ENCODE measurements around the gene FLOT1. TPM values are rescaled to one million over a fixed set of nuclear protein-coding genes. Genes with fewer than 3 reads are reported as not detected.
A peak's percentile ranks its signal among the peaks of the same experiment; 100 is the strongest.

FLOT1 gene
- total RNA-seq, 1 experiment from 2014 or later: 176 TPM

DNA sequence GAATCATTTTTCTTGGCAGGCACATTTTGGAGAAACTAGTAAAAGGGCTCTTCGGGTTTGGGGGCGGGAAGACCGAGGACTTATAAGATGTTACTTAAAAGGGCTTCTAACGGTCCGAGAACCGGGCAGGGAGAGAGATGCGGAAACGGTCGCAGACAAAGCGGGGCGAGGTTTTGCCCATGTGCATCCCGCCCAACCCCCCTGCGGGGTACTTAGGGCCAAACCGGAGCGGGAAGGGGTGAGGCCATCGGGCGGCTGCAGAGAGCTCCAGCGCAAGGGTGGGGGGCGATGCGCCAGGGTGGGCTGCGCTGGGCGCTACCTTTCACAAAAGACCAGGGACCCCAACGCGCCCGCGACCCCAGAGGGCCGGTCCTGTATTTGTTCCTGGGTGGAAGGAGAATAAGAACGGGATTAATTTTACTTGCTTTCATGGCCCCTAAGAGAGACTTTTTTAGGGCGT is 21.7 kb downstream of the FLOT1 start:
- Histone ChIP-seq H3K36me3 (ENCODE audit: control insufficient read depth, insufficient read depth, low read length) (peaks cover 32% of the 10 kb centered on the region), H3K4me1 (ENCODE audit: control insufficient read depth, insufficient read depth, low read length) (peaks cover 39% of the 10 kb centered on the region), H3K27me3 (ENCODE audit: control insufficient read depth, insufficient read depth, low read length) (no peaks in the 10 kb centered on the region), H3K9me3 (ENCODE audit: control insufficient read depth, insufficient read depth, low read depth, low read length) (no peaks in the 10 kb centered on the region), H3K27ac (ENCODE audit: low read length) (peak overlapping the region; percentile 100), H3K4me3 (ENCODE audit: low read depth in 2 of 2, low read length in 2 of 2) (peak overlapping the region; percentile 88 to 100)
- POLR2A ChIA-PET: interaction anchor here (0.6 to 0.7 kb wide), 5 partner anchors 29 to 394 kb away, joined by 3 to 4 read pairs (median 3); no protein-coding TSS in a partner anchor
- CTCF ChIA-PET: interaction anchor here (0.6 to 1.0 kb wide), 2 partner anchors 42 to 209 kb away, joined by 3 read pairs; no protein-coding TSS in a partner anchor
- TF ChIP-seq, protein P1, sequence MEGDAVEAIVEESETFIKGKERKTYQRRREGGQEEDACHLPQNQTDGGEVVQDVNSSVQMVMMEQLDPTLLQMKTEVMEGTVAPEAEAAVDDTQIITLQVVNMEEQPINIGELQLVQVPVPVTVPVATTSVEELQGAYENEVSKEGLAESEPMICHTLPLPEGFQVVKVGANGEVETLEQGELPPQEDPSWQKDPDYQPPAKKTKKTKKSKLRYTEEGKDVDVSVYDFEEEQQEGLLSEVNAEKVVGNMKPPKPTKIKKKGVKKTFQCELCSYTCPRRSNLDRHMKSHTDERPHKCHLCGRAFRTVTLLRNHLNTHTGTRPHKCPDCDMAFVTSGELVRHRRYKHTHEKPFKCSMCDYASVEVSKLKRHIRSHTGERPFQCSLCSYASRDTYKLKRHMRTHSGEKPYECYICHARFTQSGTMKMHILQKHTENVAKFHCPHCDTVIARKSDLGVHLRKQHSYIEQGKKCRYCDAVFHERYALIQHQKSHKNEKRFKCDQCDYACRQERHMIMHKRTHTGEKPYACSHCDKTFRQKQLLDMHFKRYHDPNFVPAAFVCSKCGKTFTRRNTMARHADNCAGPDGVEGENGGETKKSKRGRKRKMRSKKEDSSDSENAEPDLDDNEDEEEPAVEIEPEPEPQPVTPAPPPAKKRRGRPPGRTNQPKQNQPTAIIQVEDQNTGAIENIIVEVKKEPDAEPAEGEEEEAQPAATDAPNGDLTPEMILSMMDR (IDR thresholded peaks at IDR 0.05): no peak
- TF ChIP-seq SIN3A (IDR thresholded peaks at IDR 0.05; ENCODE audit: borderline replicate concordance, insufficient read depth, low read depth, low read length): no peak
- TF ChIP-seq, protein P2, sequence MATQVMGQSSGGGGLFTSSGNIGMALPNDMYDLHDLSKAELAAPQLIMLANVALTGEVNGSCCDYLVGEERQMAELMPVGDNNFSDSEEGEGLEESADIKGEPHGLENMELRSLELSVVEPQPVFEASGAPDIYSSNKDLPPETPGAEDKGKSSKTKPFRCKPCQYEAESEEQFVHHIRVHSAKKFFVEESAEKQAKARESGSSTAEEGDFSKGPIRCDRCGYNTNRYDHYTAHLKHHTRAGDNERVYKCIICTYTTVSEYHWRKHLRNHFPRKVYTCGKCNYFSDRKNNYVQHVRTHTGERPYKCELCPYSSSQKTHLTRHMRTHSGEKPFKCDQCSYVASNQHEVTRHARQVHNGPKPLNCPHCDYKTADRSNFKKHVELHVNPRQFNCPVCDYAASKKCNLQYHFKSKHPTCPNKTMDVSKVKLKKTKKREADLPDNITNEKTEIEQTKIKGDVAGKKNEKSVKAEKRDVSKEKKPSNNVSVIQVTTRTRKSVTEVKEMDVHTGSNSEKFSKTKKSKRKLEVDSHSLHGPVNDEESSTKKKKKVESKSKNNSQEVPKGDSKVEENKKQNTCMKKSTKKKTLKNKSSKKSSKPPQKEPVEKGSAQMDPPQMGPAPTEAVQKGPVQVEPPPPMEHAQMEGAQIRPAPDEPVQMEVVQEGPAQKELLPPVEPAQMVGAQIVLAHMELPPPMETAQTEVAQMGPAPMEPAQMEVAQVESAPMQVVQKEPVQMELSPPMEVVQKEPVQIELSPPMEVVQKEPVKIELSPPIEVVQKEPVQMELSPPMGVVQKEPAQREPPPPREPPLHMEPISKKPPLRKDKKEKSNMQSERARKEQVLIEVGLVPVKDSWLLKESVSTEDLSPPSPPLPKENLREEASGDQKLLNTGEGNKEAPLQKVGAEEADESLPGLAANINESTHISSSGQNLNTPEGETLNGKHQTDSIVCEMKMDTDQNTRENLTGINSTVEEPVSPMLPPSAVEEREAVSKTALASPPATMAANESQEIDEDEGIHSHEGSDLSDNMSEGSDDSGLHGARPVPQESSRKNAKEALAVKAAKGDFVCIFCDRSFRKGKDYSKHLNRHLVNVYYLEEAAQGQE (IDR thresholded peaks at IDR 0.05; ENCODE audit: insufficient read depth in 1 of 2, low read depth in 2 of 2, low read length in 1 of 2): no peak; a peak in 1 of 4 replicates
- no peak for TF ChIP-seq POLR2AphosphoS5 (IDR thresholded peaks at IDR 0.05; ENCODE audit: low read depth, low read length)
- TF ChIP-seq TCF7L2 (IDR thresholded peaks at IDR 0.05; ENCODE audit: low read depth, low read length): no peak
- BruUV-seq (replicated peaks): TSS peak; percentile 63
- ATAC-seq (no peak), DNase-seq (ENCODE audit: low read depth, low spot score) (no peak)
- in situ Hi-C loops (cut with HindIII; ENCODE audit: low pct_unique_long_range_greater_than_20kb, low sequenced_read_pairs): no loop called here
- intact Hi-C loops (cut with micrococcal nuclease; ENCODE audit: unreplicated experiment): no loop called here

DNA sequence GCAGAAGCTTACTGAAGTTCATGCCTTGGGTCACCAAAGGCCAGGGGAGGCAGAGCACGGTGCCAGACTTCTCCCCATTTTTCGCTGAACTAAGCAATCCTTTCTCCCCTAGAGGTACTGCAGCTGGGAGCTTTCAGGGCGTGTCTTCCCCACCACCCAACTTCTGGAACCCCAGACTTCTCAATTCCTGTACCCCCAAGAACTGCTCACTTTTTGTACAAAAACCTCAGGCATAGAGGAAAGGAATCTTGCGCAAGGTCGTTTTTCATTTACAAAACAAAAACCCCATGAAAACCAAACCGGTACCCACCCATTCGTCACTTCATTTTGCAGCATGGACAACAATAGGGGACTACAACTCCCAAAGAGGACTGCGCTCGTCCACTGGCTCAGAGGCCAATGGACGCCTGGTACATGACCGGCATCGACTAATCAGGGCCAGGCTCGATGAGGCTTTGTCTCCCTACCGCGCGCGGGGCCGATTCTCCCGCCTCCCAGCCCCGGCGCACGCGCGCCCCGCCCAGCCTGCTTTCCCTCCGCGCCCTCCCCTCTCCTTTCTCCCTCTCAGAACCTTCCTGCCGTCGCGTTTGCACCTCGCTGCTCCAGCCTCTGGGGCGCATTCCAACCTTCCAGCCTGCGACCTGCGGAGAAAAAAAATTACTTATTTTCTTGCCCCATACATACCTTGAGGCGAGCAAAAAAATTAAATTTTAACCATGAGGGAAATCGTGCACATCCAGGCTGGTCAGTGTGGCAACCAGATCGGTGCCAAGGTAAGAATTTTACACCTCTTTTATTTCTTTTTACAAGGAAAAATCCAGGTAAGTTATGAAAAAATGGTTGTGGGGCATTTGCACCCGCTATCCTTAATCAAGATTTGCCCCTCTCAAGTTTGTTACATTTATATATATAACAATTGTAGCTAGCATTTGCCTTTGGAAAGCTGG is 22.4 kb downstream of the FLOT1 start, which contains the start of gene TUBB:
TUBB (plus strand) TSS at position 562 of the 947 bp plus-strand sequence; CDS start at position 717, 155 bp downstream.
- H3K27me3 ChIP-seq (ENCODE audit: control insufficient read depth, insufficient read depth, low read length): no peaks in the 10 kb centered on the region
- H3K27ac ChIP-seq (ENCODE audit: low read length): peak within 1 kb of the TSS; percentile 100
- CTCF ChIA-PET: no interaction called here
- intact Hi-C loops (cut with micrococcal nuclease; ENCODE audit: unreplicated experiment) (no loop called here), in situ Hi-C loops (cut with HindIII; ENCODE audit: low pct_unique_long_range_greater_than_20kb, low sequenced_read_pairs) (no loop called here)
- DNase-seq (ENCODE audit: low read depth, low spot score) (peak; percentile 87), ATAC-seq (peak; percentile 80)
- BruUV-seq (replicated peaks): no TSS peak
- peaks cover 35% of the 10 kb centered on the region for H3K4me1 ChIP-seq (ENCODE audit: control insufficient read depth, insufficient read depth, low read length)
- peak within 1 kb of the TSS; percentile 88 to 100 for H3K4me3 ChIP-seq (ENCODE audit: low read depth in 2 of 2, low read length in 2 of 2)
- POLR2A ChIA-PET: interaction anchor here (0.6 to 0.7 kb wide), 5 partner anchors 31 to 1015 kb away, joined by 3 to 9 read pairs (median 3); no protein-coding TSS in a partner anchor
- H3K9me3 ChIP-seq (ENCODE audit: control insufficient read depth, insufficient read depth, low read depth, low read length): no peaks in the 10 kb centered on the region
- no peak for TF ChIP-seq TCF7L2 (IDR thresholded peaks at IDR 0.05; ENCODE audit: low read depth, low read length)
- TF ChIP-seq, protein P2 (IDR thresholded peaks at IDR 0.05; ENCODE audit: insufficient read depth in 1 of 2, low read depth in 2 of 2, low read length in 1 of 2): 0 out of 4 replicates have a peak, but pooled peaks of 1 of the 2 experiments have one; percentile 23
- TF ChIP-seq SIN3A (IDR thresholded peaks at IDR 0.05; ENCODE audit: borderline replicate concordance, insufficient read depth, low read depth, low read length): 0 out of 2 replicates have a peak, but pooled peaks have one; percentile 10
- TF ChIP-seq, protein P1 (IDR thresholded peaks at IDR 0.05): no peak
- TF ChIP-seq POLR2AphosphoS5 (IDR thresholded peaks at IDR 0.05; ENCODE audit: low read depth, low read length): peak; percentile 94
- H3K36me3 ChIP-seq (ENCODE audit: control insufficient read depth, insufficient read depth, low read length): peaks cover 32% of the 10 kb centered on the region

Data from Panc1 (cell line).